ENCODE results near the gene IGSF23.
"Not testable (repeated sequence)": the region's sequence is repeated elsewhere in the genome, so short reads cannot be mapped to it uniquely, and the experiment has no call there.

Gene IGSF23

GRCh38 chr19:44611812-44612295, 1.5 kb upstream of the IGSF23 start:
- no peak for DNase-seq (ENCODE audit: low read depth in 1 of 2, low spot score in 1 of 2)

DNA sequence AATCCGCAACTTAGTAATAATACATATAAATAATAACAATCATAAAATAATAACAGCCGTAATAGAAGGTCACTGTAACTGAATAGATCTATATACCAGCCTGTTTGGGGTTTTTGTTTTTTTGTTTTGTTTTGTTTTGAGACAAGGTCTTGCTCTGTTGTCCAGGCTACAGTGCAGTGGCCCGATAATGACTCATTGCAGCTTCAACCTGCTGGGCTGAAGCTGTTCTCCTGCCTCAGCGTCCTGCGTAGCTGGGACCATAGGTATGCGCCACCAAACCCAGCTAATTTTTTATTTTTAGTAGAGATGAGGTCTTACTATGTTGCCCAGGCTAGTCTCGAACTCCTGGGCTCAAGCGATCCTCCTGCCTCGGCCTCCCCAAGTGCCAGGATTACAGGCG, 950 bp downstream of the IGSF23 start:
- no peak for DNase-seq (ENCODE audit: low read depth in 1 of 2, low spot score in 1 of 2)

DNA sequence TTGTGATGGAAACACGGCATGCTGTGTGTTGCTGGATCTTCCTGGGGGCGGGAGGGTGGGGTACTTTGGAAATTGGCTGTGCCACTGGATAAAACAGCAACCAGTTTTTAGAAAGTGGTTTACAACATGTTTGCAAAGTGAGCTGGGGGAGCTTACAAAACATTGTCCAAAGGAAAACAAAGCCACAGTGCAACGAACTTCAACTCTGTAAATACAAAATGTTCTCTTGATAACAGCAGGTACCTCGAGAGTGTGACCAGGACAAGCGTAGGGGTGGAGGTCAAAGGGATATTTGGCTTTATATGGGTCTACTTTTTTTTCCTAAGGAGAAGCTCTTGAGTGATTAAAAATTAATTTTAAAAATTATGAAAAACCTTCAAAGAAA, 2.5 kb downstream of the IGSF23 start:
- DNase-seq (ENCODE audit: low read depth in 1 of 2, low spot score in 1 of 2): no peak

DNA sequence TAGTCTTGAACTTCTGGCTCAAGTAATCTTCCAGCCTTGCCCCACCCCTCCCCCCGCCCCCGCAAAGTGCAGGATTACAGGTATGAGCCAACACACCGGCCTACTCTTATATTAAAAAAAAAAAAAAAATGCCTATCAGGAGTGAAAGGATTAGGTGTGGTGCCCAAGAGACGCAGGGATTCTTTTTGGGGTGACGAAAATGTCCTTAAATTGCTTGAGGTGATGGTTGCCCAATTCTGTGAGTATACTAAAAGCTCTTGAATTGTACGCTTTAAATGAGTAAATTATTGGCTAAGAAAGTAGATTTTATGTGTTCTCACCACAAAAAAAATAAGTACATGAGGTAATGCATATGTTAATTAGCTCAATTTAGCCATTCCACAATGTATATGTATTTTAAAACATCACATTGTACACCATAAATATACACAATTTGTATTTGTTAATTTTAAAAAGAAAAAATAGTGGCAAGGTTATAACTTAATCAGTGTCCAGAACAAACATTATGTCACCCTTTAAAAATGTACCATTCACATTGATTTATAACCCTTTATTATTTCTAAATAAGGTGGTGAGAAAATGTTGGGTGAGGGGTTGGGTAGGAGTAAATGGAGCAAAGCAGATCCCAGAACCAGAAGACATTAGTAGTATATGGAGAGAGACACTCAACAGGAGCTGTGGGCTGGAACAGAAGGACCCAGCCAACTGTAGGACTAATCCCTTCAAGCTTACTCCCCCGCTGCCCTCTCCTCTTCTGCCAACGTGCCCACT, 3.9 kb downstream of the IGSF23 start:
- DNase-seq (ENCODE audit: low read depth in 1 of 2, low spot score in 1 of 2): no peak

DNA sequence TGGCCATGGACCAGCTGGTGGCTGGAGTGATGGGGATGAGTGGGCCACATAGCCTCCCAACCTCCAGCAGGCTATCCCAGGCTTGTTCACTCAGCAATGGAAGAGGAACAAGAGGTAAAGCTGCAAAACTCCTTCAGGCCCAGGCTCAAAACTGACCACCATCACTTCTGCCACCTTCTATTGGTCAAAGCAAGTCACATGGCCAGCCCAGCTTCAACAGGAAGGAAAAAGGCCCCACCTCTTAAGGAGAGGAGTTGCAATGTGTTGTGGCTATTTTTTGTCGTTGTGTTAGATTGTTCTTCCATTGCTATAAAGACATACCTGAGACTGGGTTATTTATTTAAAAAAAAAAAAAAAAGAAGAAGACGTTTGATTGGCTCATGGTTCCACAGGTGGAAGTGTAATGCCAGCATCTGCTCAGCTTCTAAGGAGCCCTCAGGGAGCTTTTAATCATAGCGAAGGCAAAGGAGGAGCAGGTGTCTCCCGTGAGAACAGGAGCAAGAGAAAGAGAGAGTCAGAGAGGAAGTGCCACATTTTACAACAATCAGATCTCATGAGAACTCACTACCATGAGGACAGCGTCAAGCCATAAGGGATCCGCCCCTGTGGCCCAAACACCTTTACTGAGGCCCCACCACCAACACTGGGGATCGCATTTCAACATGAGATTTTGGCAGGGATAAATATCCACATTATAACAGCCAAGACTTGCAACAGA, 5.4 kb downstream of the IGSF23 start:
- DNase-seq (ENCODE audit: low read depth in 1 of 2, low spot score in 1 of 2): no peak

GRCh38 chr19:44620667-44621066, 7.3 kb downstream of the IGSF23 start:
- DNase-seq (ENCODE audit: low read depth in 1 of 2, low spot score in 1 of 2): no peak

DNA sequence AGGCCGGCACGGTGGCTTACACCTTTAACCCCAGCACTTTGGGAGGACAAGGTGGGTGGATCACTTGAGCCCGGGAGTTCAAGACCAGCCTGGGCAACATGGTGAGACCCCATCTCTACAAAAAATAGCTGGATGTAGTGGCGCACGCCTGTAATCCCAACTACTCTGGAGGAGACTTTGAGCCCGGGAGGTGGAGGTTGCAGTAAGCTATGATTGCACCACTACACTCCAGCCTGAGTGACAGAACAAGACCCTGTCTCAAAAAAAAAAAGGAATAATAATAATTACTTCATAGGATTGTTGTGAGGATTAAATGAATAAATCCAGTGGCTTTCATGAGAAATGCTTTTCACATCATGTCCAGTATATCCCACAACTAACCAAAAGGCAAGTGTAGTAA, 8.0 kb downstream of the IGSF23 start:
- DNase-seq (ENCODE audit: low read depth in 1 of 2, low spot score in 1 of 2): no peak

DNA sequence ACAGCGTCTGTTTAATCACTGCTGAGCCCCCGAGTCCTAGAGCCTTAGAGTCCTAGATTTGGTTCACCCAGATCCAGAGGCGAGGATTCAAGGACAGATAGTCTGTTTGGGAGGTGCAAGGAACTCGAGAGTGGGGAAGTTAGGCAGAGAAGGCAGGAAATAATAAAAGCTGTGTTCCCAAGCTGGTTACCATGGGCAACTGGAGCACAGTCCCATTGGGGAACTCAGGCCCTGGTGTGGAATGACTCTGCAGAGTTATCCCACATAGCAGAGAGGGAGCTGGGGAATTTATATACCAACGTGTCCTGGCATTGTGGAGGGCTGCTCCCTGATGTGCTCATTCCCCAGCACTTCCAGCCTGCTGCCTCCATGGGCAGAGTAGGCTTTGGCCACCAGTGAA, 9.7 kb downstream of the IGSF23 start:
- no peak for DNase-seq (ENCODE audit: low read depth in 1 of 2, low spot score in 1 of 2)

DNA sequence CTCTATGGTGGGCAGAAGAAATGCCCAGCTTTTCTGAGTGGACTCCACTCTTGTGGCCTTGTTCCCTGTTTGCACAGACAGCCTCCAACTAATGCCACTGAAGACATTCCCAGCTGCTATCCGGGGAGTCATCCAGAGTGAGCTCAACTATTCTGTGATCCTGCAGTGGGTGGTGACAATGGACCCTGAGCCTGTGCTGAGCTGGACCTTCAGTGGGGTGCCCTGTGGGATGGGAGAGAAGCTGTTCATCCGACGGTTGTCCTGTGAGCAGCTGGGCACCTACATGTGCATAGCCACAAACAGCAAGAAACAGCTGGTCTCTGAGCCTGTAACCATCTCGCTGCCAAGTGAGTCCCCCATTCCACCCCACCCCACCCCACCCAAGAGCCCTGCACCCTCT, 10.3 kb downstream of the IGSF23 start:
- DNase-seq (ENCODE audit: low read depth in 1 of 2, low spot score in 1 of 2): no peak

- DNase-seq (ENCODE audit: low read depth in 1 of 2, low spot score in 1 of 2): no peak
Observed at GRCh38 chr19:44624840-44625354, 11.5 kb downstream of the IGSF23 start.

DNA sequence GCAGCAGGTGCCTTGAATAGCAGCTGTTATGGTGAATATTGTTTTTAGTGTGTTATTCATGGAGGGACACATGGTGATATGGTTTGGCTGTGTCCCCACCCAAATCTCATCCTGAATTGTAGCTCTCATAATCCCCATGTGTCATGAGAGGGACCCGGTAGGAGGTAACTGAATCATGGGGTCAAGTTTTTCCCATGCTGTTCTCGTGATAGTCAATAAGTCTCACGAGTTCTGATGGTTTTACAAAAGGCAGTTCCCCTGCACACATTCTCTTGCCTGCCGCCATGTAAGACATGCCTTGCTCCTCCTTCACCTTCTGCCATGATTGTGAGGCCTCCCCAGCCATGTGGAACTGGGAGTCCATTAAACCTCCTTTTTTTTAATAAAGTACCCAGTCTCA, 12.3 kb downstream of the IGSF23 start:
- DNase-seq (ENCODE audit: low read depth in 1 of 2, low spot score in 1 of 2): not testable (repeated sequence)

DNA sequence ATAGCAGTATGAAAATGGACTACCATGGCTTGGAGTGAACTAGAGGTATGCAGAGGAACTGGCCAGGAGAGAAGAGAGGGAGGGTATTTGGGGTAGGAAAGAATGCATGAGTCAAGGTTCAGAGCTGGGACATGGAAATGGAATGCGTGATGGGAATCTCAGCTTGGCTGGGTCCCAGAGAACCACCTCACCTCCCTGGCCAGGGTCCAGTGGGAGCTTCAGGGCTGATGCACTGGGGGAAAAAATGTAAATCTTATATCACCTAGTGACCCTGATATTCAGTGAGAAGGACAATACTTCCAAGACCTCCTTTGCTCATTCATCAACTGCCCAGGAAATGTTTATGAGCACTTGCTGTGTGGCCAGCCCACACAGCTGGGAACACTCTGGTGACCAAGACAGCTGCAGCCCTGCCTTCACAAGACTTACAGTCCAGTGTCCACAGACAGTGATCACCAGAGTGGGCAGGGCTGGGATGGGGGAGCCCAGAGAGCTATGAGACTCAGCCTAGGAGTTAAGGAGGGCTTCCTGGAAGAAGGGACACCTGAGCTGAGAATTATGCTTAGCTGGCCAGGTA, 12.8 kb downstream of the IGSF23 start:
- no peak for DNase-seq (ENCODE audit: low read depth in 1 of 2, low spot score in 1 of 2)

DNA sequence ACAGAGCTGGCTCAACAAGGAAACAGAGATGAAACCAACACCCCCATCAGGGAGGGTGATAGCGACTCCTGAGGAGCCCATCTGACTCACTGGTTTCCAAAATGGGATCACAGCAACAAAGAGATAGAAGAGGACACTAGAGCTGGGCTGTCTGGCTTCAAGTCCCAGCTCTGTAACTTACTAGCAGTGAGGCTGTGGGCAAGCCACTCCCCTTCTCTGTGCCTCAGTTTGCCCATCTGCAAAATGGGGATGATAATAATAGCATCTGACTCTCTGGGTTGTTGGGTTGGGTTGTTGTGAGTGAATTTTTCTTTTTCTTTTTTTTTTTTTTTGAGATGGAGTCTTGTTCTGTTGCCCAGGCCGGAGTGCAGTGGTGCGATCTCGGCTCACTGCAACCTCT, 14.3 kb downstream of the IGSF23 start:
- DNase-seq (ENCODE audit: low read depth in 1 of 2, low spot score in 1 of 2): no peak

DNA sequence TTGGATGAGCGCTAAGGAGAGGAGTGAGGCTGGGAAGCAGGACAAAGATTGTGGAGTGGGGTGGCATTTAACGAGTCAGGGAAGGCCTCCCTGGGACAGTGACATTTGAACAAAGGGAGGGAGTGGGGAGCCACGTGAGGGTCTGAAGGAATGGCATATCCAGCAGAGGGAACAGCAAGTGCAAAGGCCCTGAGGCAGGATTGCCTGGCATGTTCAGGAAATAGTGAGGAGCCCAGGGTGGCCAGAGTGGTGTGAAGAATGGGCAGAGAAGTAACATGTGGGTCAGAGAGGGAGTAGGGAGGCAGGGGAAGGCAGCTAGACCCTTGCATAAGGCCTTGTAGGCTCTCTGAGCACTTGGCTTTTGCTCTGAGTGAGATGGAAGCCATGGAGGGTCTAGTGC, 15.4 kb downstream of the IGSF23 start:
- DNase-seq (ENCODE audit: low read depth in 1 of 2, low spot score in 1 of 2): no peak

GRCh38 chr19:44631611-44632010, 18.2 kb downstream of the IGSF23 start:
- DNase-seq (ENCODE audit: low read depth in 1 of 2, low spot score in 1 of 2): not testable (repeated sequence)

DNA sequence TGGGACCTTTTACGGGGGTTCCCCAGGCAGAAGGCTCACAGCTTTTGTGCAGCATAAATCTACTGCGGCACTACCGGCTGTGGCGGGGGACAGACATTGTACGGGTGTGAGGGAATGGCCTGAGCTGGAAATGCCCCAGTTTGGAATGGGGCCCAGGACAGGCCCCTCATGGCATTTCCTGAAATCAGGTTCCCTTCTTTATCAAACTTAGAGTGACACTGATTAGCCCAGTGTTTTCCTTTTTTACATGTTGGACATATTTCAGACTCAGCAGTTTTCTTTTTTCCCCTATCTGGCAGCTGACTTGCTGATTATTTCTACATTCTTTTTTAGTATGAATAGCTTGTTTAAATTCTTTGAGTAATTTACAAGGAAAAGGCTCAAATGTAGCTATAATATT, 20.7 kb downstream of the IGSF23 start:
- not testable (repeated sequence) for DNase-seq (ENCODE audit: low read depth in 1 of 2, low spot score in 1 of 2)

- no peak for DNase-seq (ENCODE audit: low read depth in 1 of 2, low spot score in 1 of 2)
Observed at GRCh38 chr19:44634785-44635184, 21.4 kb downstream of the IGSF23 start.

GRCh38 chr19:44635581-44636438, 22.4 kb downstream of the IGSF23 start:
- no peak for DNase-seq (ENCODE audit: low read depth in 1 of 2, low spot score in 1 of 2)

- no peak for DNase-seq (ENCODE audit: low read depth in 1 of 2, low spot score in 1 of 2)
Observed at GRCh38 chr19:44636439-44637389, 23.4 kb downstream of the IGSF23 start.

DNA sequence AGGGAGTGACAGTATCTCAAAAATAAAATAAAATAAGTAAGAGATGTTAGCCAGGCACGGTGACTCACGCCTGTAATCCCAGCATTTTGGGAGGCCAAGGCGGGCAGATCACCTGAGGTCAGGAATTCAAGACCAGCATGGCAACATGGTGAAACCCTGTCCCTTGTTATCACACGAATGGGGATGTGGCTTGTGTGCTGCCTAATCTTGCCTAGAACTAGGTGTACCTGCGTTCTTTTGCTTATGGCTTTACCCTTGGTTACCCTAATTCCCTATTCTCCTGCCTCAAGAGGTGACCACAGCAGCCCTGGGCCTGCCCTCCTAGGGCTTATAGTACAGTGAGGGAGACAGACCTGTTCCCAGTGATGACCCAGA, 24.0 kb downstream of the IGSF23 start:
- no peak for DNase-seq (ENCODE audit: low read depth in 1 of 2, low spot score in 1 of 2)
